ENCODE measurements around the gene TLE3. TPM values are rescaled to one million over a fixed set of nuclear protein-coding genes. Genes with fewer than 3 reads are reported as not detected.

The TLE3 gene
- polyA plus RNA-seq, 3 donors from 2014 or later, result 0.06 to 18.6 (median 3.9) TPM

DNA sequence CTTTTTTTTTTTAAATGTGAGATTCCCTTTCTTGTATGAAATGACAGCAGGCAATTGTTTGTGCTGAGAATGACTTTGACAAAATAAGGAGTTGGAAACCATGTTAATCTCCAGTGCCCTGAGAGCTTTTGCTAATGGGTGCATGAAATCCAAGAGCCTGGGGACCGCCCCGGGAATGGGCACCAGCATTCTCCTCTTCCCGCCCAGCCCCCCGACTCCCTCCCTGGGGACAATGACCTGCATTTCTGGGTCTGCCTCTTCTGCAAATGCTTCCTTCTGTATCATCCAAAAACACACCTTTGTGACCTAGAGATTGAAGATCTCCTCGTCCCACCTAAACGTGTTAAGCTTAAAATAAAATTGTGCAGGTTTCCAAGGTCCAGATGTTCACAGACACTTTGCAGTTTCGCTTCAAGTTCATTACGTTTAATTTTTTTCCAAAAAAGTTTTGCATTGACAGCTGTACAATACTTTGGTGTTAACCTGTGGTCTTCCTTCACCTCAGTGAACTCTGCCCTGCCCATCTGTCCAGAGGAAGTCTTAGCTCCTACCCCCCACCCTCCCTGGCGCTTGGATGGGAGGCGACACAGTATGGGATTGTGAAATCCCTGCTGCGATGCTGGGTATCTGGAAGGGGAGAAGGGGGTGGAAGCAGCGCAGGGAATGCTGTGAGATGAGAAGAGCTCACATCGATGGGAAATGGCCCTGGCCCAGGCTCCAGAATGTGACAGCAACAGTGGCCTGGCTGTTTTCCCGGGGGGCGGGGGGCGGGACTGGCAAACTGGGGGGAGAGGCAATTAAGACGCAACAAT is 50.1 kb downstream of the TLE3 start:
- no peak overlapping the region for H3K27ac Mint-ChIP-seq
- H3K36me3 Mint-ChIP-seq, result peaks cover 19 to 40% (median 27%) of the 10 kb centered on the region in 3 donors
- H3K4me3 Mint-ChIP-seq, result no peak overlapping the region
- DNase-seq, result no peak
- H3K4me1 Mint-ChIP-seq, result no peaks in the 10 kb centered on the region
- H3K9me3 Mint-ChIP-seq, result no peaks in the 10 kb centered on the region
- peaks cover 2 to 5% (median 2%) of the 10 kb centered on the region in 3 donors for H3K27me3 Mint-ChIP-seq (ENCODE audit: low read depth in 3 of 3)

- Mint-ChIP-seq H3K4me3 (no peak overlapping the region), H3K4me1 (no peaks in the 10 kb centered on the region), H3K27me3 (ENCODE audit: low read depth in 3 of 3) (peaks cover 2 to 10% (median 2%) of the 10 kb centered on the region in 3 donors), H3K36me3 (peaks cover 19 to 40% (median 27%) of the 10 kb centered on the region in 3 donors), H3K27ac (no peak overlapping the region), H3K9me3 (no peaks in the 10 kb centered on the region)
- no peak for DNase-seq
Measured at GRCh38 chr15:70046679-70047369, 50.9 kb downstream of the TLE3 start.

- Mint-ChIP-seq H3K27me3 (ENCODE audit: low read depth in 3 of 3) (peaks cover 2 to 10% (median 2%) of the 10 kb centered on the region in 3 donors), H3K9me3 (no peaks in the 10 kb centered on the region), H3K27ac (no peak overlapping the region), H3K4me3 (no peak overlapping the region), H3K4me1 (no peaks in the 10 kb centered on the region), H3K36me3 (peaks cover 7 to 24% (median 20%) of the 10 kb centered on the region in 3 donors)
- DNase-seq, result no peak
Measured at GRCh38 chr15:70045045-70045444, 52.7 kb downstream of the TLE3 start.

DNA sequence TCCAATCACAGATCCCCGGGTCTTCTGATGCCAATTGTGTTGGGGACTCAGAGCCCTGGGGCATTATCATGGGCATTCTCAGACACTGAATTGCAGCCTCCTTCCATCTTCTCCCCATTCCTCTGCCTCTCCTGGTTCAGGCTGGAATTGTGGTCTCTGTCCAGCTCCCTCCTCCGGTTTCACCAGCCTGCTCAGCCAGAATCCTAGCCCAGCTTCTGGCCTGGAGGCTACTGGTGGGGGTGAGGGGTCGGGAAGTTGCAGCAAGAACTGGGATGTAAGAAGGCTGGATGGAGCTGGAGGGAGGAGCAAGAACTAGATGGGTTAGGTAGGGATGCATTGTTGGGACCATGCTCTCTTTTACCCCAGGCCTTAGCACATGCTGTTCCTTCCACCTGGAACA is 53.5 kb downstream of the TLE3 start:
- Mint-ChIP-seq H3K4me3 (no peak overlapping the region), H3K27ac (no peak overlapping the region), H3K27me3 (ENCODE audit: low read depth in 3 of 3) (peaks cover 2 to 10% (median 2%) of the 10 kb centered on the region in 3 donors), H3K9me3 (no peaks in the 10 kb centered on the region), H3K4me1 (no peaks in the 10 kb centered on the region), H3K36me3 (peaks cover 4 to 19% (median 16%) of the 10 kb centered on the region in 3 donors)
- DNase-seq, result no peak

DNA sequence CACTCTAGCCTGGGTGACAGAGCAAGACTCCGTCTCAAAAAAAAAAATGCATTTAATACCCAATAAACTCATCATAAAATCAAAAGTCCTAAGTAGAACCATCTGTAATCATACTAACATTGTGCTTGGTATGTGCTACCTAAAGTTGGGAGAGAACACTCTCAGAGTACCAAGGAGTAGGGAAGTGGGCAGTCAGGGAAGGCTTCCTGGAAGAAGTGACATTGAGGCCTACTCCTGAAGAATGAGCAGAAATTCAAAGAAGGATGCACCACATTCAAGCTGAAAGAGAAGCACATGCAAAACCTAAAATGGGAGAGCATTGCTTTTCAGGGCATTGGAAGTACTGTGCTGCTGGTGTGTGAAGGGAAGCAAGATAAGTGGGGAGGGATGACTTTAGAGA is 54.1 kb downstream of the TLE3 start:
- H3K4me1 Mint-ChIP-seq, result no peaks in the 10 kb centered on the region
- no peak overlapping the region for H3K27ac Mint-ChIP-seq
- no peak for DNase-seq
- peaks cover 2 to 10% (median 2%) of the 10 kb centered on the region in 3 donors for H3K27me3 Mint-ChIP-seq (ENCODE audit: low read depth in 3 of 3)
- no peaks in the 10 kb centered on the region for H3K9me3 Mint-ChIP-seq
- H3K36me3 Mint-ChIP-seq, result peaks cover 4 to 15% (median 12%) of the 10 kb centered on the region in 3 donors
- H3K4me3 Mint-ChIP-seq, result no peak overlapping the region

DNA sequence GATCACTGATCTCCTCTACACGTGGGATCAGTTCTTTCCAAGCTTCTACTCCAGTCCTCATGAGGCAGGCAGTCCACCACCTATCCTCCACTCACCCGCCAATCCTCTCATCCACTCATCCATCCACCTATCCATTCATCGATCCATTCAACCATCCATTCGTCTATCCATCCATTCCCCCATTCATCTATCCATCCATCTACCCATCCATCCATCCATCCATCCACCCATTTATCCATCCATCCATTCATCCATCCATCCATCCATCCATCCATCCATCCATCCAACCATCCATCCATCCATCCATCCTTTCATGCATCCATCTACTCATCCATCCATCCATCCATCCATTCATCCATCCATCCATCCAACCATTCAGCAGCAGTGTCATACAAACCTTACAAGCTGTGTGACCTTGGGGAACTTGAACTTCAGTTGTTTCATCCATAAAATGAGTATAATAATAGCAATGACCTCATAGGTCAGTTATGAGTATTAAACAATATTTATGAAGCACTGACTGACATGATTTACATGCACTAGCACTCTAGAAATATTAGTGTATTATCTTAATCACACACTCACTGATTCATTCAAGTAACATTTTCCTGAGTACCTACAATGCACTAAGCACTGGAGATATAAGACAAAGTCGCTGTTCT is 55.0 kb downstream of the TLE3 start:
- Mint-ChIP-seq H3K27ac (no peak overlapping the region), H3K4me3 (no peak overlapping the region), H3K27me3 (ENCODE audit: low read depth in 3 of 3) (peaks cover 2 to 10% (median 2%) of the 10 kb centered on the region in 3 donors)

GRCh38 chr15:70039917-70040316 is 57.8 kb downstream of the TLE3 start:
- no peaks in the 10 kb centered on the region for H3K4me1 Mint-ChIP-seq
- no peaks in the 10 kb centered on the region for H3K9me3 Mint-ChIP-seq
- peaks cover 4 to 8% (median 6%) of the 10 kb centered on the region in 3 donors for H3K36me3 Mint-ChIP-seq
- peaks cover 0 to 8% (median 2%) of the 10 kb centered on the region in 3 donors for H3K27me3 Mint-ChIP-seq (ENCODE audit: low read depth in 3 of 3)
- H3K4me3 Mint-ChIP-seq, result no peak overlapping the region
- H3K27ac Mint-ChIP-seq, result no peak overlapping the region
- DNase-seq, result no peak

More for the DNA sequence above, 55.0 kb downstream of the TLE3 start:
- Mint-ChIP-seq H3K9me3 (no peaks in the 10 kb centered on the region), H3K36me3 (peaks cover 4 to 15% (median 12%) of the 10 kb centered on the region in 3 donors), H3K4me1 (no peaks in the 10 kb centered on the region)
- no peak for DNase-seq

- Mint-ChIP-seq H3K27me3 (ENCODE audit: low read depth in 3 of 3) (peaks cover 0 to 5% (median 2%) of the 10 kb centered on the region in 3 donors), H3K4me3 (no peak overlapping the region), H3K4me1 (no peaks in the 10 kb centered on the region), H3K36me3 (peaks cover 4 to 7% (median 4%) of the 10 kb centered on the region in 3 donors), H3K27ac (no peak overlapping the region), H3K9me3 (no peaks in the 10 kb centered on the region)
- no peak for DNase-seq
Measured at GRCh38 chr15:70038730-70039392, 58.9 kb downstream of the TLE3 start.

- H3K9me3 Mint-ChIP-seq, result no peaks in the 10 kb centered on the region
- no peak overlapping the region for H3K27ac Mint-ChIP-seq
- H3K27me3 Mint-ChIP-seq (ENCODE audit: low read depth in 3 of 3), result peaks cover 0 to 3% (median 0%) of the 10 kb centered on the region in 3 donors
- H3K36me3 Mint-ChIP-seq, result no peaks in the 10 kb centered on the region
- DNase-seq, result no peak
- no peak overlapping the region for H3K4me3 Mint-ChIP-seq
- no peaks in the 10 kb centered on the region for H3K4me1 Mint-ChIP-seq
Measured at GRCh38 chr15:70037292-70037640, 60.5 kb downstream of the TLE3 start.

- Mint-ChIP-seq H3K27ac (no peak overlapping the region), H3K9me3 (no peaks in the 10 kb centered on the region), H3K27me3 (ENCODE audit: low read depth in 3 of 3) (peaks cover 0 to 1% (median 0%) of the 10 kb centered on the region in 3 donors)
Measured at GRCh38 chr15:70036585-70037291, 61.0 kb downstream of the TLE3 start.

GRCh38 chr15:70035719-70036077 is 62.0 kb downstream of the TLE3 start:
- Mint-ChIP-seq H3K36me3 (no peaks in the 10 kb centered on the region), H3K4me1 (no peaks in the 10 kb centered on the region), H3K4me3 (no peak overlapping the region), H3K27me3 (ENCODE audit: low read depth in 3 of 3) (peaks cover 0 to 2% (median 1%) of the 10 kb centered on the region in 3 donors), H3K9me3 (no peaks in the 10 kb centered on the region), H3K27ac (no peak overlapping the region)
- no peak for DNase-seq

More at GRCh38 chr15:70036585-70037291, 61.0 kb downstream of the TLE3 start:
- no peaks in the 10 kb centered on the region for H3K36me3 Mint-ChIP-seq
- no peaks in the 10 kb centered on the region for H3K4me1 Mint-ChIP-seq
- H3K4me3 Mint-ChIP-seq, result no peak overlapping the region
- DNase-seq, result no peak

GRCh38 chr15:70035051-70035718 is 62.5 kb downstream of the TLE3 start:
- Mint-ChIP-seq H3K27me3 (ENCODE audit: low read depth in 3 of 3) (peaks cover 0 to 6% (median 1%) of the 10 kb centered on the region in 3 donors), H3K4me1 (no peaks in the 10 kb centered on the region), H3K9me3 (no peaks in the 10 kb centered on the region), H3K4me3 (no peak overlapping the region), H3K27ac (no peak overlapping the region), H3K36me3 (no peaks in the 10 kb centered on the region)
- no peak for DNase-seq

- H3K27ac Mint-ChIP-seq, result no peak overlapping the region
- no peak overlapping the region for H3K4me3 Mint-ChIP-seq
- H3K36me3 Mint-ChIP-seq, result no peaks in the 10 kb centered on the region
- no peaks in the 10 kb centered on the region for H3K9me3 Mint-ChIP-seq
- peaks cover 0 to 6% (median 1%) of the 10 kb centered on the region in 3 donors for H3K27me3 Mint-ChIP-seq (ENCODE audit: low read depth in 3 of 3)
- DNase-seq, result no peak
- H3K4me1 Mint-ChIP-seq, result no peaks in the 10 kb centered on the region
Measured at GRCh38 chr15:70034596-70034995, 63.1 kb downstream of the TLE3 start.

Measured in immature natural killer cell (primary cell).